CD4-positive, alpha-beta T cell treated with Interleukin-2 at 100 ng/mL for 4 hours (primary cell): ENCODE data around the gene HERC3.
A peak's percentile ranks its signal among the peaks of the same experiment; 100 is the strongest.
"Not testable (repeated sequence)": the region's sequence is repeated elsewhere in the genome, so short reads cannot be mapped to it uniquely, and the experiment has no call there.

ENCODE experiments used
- DNase-seq: peaks from one replicate; pipeline ENCODE4 v3.0.0-alpha.2; 2020; ENCODE audit warnings: low spot score

The HERC3 gene

GRCh38 chr4:88609387-88609786 lies 17.1 kb downstream of the HERC3 start:
- no peak for DNase-seq

GRCh38 chr4:88609794-88610193 lies 17.5 kb downstream of the HERC3 start:
- not testable (repeated sequence) for DNase-seq

- DNase-seq, result no peak
Measured at GRCh38 chr4:88610771-88611170, 18.5 kb downstream of the HERC3 start.

GRCh38 chr4:88613417-88613875 lies 21.2 kb downstream of the HERC3 start:
- DNase-seq, result peak; percentile 71

DNA sequence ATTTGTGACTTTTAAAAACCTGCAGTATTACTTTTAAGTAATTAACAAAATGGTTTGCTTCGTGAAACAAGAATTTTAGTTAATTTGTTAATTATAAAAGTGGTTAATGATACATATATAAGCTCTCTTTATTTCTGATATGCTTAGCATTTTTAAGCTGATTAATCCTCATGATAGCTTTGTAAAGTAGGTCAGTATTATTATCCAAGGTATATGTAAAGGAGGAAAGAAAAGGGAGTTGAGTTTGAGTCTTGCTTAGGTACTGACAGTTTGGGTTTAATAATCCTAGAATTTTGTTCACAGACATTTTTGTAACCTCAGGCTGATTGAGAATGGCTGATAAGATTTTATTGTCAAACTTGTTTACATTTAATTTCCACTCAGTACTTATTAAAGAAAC lies 21.8 kb downstream of the HERC3 start:
- DNase-seq, result no peak

DNA sequence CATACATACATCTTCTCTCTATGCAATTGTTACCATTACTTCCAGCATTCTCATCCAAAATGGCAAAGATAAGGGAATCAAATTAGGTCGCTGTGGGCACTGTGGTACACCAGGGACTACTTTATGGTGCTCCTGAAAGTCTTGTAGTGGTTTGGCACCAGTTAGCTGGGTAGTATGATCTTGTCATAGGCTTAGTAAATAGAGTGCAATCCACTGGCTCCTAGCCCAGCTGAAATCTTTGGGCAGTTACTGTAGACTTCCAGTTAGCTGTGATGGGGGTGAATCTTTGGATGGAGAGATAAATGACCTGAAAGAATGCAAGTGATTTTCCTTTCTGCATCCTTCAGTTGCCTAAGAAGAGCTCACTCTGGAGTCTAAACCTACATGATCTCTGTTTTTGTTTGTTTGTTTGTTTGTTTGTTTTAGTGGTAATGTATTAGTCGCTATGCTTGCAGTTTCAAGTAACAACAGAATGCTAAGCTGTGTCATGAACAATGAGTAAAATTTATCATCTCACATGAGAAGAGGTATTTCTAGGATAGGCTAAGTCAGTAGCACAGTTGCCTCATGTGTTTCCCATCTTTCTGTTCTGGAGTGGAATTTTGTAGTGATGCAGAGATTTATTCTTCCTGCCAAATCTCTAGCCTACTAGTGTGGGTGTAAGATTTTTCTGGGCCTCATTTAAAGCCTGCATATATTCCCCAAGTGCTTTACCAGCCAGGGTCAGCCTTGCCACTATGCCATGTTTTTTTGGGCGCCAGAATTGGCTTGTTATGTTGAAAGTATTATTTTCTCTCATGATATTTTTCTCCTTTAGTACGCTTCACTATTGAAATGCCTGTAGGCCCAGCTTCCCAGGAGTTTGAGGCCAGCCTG lies 24.2 kb downstream of the HERC3 start:
- no peak for DNase-seq

GRCh38 chr4:88618782-88619485 lies 26.7 kb downstream of the HERC3 start:
- no peak for DNase-seq

DNA sequence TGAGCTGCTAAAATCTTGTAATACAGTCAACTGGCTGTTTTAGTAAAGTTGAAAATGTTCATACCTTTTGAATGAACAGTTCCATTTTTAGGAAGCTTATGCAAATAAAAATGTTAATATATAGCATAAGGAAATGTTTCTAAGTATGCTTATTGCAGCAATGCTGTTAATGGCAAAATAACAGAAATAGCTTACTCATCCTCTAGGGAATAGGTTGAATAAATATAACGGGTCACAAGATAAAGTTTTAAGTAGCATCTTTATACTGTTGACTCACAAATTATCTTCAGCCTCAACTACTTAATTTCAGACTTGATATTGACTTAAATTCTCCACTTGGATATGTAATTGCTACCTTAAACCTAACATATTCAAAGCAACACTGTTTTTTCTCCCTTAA lies 27.7 kb downstream of the HERC3 start:
- no peak for DNase-seq

DNA sequence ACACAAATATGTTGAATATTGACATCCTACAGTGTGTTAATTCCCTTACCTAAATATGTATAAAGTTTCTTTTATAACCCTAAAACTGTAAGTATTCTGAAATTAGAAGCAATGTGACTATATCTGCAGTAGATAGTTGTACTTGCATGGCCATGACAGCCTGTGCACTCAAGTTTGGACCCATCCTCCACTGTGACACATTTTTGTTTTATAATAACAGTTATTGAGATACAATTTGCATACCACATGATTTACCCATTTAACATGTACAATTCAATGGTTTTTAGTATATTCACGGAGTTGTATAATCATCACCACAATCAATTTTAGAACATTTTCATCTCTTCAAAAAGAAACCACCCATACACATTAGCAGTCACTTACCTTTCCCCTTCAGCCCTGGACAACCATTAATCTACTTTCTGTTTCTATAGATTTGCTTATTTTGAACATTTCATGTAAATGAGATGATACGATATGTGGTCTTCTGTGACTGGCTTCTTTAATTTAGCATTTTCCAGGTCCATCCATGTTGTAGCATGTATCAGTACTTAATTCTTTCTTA lies 29.6 kb downstream of the HERC3 start:
- no peak for DNase-seq

- no peak for DNase-seq
Measured at GRCh38 chr4:88623097-88623496, 30.8 kb downstream of the HERC3 start.

- no peak for DNase-seq
Measured at GRCh38 chr4:88628746-88629145, 36.5 kb downstream of the HERC3 start.

DNA sequence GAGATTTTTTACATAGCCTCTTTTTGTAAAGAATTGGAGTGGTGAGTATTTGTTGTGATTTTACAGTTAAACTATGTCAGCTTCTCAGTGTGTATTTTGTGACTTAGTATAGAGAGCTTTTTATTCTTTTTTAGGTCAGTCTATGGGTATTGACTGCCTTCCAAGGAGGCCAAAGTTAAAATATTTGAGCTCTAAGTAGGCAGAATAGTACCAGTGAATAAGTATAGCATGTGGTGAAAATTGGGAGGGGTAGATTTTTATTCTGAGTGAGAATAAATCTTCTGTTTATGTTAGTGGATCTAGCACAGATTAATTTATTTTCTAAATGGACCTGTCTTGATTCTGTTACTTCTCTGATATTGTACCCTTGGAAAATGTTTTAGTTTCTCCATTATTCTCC lies 37.5 kb downstream of the HERC3 start:
- DNase-seq, result no peak

- no peak for DNase-seq
Measured at GRCh38 chr4:88630756-88631155, 38.5 kb downstream of the HERC3 start.

DNA sequence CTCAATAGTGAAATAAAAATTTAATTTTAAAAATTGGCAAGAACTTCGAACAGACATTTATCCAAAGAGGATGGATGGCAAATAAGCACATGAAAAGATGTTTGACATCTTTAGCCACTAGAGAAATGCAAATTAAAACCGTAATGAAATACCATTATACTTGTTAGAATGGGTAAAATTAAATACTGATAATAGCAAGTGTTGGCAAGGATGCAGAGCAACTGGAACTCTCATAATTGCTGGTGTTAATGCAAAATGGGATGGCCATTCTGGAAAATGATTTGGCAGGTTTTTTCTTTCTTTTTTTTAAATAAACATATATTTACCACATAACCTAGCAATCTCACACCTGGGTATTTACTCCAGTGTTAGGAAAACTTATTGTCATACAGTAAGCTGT lies 51.7 kb downstream of the HERC3 start:
- DNase-seq, result no peak

GRCh38 chr4:88645994-88646393 lies 53.7 kb downstream of the HERC3 start:
- DNase-seq, result no peak

GRCh38 chr4:88646528-88647280 lies 54.4 kb downstream of the HERC3 start:
- no peak for DNase-seq

GRCh38 chr4:88649716-88650115 lies 57.4 kb downstream of the HERC3 start:
- DNase-seq, result no peak

GRCh38 chr4:88653371-88653946 lies 61.2 kb downstream of the HERC3 start:
- no peak for DNase-seq

- no peak for DNase-seq
Measured at GRCh38 chr4:88655226-88655625, 62.9 kb downstream of the HERC3 start.

- DNase-seq, result peak; percentile 49
Measured at GRCh38 chr4:88659055-88659889, 67.0 kb downstream of the HERC3 start.

DNA sequence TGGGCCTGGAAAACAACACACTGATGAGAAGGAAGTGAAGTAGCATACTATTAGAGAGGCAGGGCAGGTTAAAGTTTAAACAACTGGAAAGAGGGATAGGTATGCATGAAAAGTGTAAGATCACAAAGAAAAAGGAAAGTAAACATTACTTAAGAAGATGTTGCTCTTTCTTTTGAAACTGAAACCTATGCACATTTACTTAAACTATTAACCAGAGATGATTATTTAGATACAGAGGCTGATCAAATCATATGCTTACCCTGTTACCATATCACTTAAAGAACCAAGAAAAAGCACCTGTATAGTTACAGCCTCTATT lies 67.6 kb downstream of the HERC3 start:
- no peak for DNase-seq
